HG02642 (cell line): Measurements from ENCODE around the gene GRHL1.

Source experiments
- ATAC-seq: cut with Tn5 transposase; IDR thresholded peaks from one replicate; pipeline ENCODE4 v1.9.1; 2021; ENCODE audit warnings: mild to moderate bottlenecking; ENCODE audit not compliant: unreplicated experiment, poor library complexity

The GRHL1 gene

DNA sequence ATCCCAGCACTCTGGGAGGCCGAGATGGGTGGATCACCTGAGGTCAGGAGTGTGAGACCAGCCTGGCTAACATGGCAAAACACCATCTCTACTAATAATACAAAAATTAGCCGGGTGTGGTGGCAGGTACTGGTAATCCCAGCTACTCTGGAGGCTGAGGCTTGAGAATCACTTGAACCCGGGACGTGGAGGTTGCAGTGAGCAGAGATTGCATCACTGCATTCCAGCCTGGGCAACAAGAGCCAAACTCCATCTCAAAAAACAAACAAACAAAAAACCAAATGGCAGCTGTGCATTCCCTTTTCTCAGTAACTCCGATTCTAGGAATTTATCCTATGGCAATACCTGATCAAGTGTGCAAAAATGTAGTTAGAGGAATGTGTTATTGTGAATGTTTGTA lies 4.7 kb upstream of the GRHL1 start:
- ATAC-seq, result no peak

DNA sequence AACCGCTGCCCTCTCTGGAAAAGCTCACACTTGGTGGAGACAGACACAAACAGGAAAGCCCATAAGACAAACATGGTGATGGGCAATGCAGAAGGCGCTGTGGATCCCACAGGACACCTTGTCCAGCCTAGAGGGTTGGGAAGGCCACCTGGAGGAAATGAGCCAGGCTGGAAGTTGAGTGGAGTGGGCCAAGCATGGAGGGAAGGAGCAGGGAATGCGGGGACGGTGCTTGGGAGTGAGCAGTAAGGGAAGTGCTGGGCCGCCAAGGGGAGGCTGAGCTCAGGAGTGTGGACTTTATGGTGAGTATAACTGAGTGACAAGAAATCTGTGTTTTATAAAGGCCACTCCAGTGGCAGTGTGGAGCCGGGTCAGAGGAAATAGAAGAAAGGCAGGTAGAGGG lies 2.8 kb upstream of the GRHL1 start:
- no peak for ATAC-seq

DNA sequence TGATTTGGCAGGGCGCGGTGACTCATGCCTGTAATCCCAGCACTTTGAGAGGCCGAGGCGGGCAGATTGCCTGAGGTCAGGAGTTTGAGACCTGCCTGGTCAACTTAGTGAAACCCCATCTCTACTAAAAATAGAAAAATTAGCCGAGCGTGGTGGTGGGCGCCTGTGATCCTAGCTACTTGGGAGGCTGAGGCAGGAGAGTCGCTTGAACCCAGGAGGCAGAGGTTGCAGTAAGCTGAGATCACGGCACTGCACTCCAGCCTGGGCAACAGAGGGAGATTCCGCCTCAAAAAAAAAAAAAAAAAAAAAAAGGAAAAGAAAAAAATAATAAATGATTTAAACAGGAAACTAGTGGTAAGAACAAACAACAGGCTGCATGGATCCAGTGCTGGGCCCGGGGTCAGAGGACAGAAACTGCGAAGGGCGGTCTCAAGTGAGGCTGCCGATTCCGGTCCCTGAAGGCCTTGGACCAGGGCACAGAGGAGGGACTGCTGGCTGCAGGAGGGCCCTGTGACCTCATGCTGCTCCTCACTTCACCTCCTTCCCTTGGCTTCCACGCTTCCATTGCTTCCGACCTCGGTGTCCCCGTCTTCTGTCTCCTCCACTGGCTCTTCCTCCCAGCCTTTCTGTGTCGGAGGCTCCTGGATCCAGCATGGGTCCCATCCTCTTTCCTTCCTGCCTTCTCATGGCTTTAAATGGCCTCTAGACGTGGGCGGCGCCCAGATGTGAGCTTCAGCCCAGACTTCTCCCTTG lies 2.1 kb upstream of the GRHL1 start:
- no peak for ATAC-seq

DNA sequence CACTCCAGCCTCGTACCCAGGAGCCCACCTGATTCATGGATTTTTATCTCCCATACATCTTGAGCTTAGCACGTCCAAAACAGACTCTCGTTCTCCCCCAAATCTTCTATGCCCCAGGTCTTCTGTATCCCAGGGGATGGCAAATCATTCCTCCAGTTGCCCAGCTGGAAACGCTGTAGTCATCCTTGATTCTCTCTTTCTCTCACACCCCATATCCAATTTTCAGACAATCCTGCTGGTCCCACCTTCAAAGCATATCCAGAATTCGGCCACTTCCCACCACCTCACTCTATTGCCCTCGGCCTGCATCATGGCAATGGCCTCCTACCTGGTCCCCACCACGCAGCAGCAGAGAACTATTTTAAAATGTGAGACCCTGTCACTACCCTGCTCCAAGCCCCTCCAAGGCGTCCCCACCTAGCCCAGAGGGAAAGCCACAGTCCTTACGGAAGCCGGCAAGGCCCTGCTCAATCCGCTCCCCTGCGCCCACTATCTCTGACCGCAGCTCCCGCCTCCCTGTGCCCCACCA lies 1.4 kb upstream of the GRHL1 start:
- ATAC-seq, result no peak

DNA sequence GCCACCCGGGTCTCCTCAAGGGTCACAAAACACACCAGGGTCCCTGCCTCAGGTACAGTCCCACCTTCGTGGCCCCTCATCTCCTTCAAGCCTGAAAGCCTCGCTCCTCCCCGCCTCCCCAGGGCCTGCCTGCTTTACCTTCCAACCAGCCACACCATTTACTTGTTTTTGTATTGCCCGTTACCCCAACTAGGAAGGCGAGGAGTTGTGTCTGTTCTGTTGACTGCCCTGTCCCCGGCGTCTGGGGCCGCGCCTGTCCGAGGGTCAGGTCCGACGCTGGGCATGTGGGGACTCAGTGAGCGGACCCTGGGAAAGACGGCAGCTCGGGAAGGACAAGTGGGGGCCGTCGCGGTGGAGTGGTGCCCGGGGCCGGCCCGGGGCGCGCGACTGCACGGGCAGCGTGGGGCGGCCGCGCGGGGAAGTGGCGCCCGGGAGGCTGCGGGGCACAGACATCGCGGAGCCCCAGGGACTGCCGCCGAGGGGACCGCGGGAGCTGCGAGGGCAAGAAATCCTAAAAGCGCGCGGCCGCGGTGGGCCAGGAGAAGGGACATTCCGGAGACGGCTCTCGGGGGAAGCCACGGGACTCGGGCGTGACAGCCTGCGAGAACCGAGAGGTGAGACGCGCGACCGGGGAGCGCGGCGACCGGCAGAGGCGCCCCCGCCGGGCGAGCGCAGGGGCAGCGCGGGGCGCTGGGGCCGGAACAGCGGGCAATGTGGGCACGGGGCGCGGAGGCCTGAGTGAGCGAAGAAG lies 797 bp upstream of the GRHL1 start:
- peak; percentile 46 for ATAC-seq

DNA sequence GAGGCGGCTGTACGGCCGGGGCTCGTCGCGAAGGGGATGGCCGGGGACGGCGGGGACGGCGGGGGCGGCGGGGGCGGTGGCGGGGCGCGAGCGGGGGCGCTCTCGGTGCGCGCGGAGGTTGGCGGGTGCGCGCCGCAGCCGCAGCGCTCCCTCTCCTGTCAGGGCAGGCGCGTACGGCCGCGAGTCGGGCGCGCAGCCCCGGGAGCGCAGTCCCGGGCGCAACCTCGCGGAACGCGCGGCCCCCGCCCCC lies 296 bp upstream of the GRHL1 start:
- ATAC-seq, result no peak

DNA sequence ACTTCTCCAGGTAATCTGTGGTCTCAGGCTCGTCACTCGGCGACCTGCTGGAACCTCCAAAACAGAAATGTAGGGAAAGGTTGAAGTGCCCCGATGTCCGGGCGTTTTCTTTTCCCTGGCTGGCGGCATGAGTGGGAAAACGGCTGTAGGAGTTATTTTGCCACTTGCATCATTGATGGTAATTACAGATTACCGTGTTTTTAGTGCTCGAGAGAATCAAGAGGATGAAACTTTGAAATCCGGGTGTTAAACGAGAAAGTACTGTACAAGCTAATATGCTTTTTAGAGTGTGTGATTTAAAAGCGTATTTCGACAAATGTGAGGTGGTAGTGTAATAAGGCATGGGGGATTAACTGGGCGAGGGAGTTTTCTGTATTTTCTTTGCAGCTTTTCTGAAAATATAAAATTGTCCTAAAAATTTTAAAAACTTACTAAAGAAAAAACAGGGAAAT lies 819 bp downstream of the GRHL1 start:
- no peak for ATAC-seq

DNA sequence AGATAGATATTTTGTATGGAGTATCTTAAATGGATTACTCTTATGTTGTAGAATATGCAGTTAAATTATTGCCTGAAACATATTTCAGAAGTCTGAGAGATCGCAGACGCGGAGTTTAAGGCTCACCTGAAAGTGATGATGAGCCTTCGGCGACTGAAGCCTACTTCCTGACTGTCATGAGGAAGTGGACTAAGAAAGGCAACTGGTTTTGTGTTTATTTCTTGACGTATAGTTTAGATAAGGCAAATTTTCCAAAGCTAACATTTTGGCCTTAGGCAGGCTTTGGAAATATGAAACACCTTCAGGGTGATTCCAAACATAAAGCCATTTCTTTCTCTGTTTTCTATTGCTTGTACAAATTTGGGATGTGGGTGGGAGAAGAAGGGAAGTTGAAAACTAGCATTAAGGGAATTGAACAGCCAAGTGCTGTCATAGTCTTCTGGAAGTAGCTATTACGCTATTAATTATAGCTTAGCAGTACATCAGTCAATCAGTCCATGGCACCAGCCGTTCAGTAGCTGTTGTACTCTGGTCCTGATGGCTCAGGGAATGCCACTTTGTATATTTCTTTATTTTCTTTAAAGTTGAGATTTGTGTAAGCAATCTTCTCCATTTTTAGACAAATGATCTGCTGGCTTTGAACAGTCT lies 1.5 kb downstream of the GRHL1 start:
- ATAC-seq, result no peak

DNA sequence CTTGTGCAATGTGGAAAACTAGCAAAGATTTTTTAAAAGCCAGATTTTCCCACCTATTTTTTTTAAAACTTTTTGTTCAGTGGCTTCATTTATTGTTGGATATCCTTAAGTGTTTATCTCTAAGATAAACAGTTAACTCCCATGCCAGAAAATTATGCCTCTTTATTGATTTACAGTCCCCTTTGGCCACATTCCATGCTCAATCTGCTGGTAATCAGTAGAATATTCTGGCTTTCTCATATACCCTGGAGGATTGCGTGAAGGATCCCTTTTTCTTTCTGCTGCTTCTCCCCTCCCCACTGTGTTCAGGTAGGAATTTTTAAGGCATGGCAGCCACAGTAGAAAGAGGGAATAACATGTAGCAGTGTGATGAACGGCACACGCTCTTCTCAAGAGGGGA lies 2.6 kb downstream of the GRHL1 start:
- ATAC-seq, result no peak

DNA sequence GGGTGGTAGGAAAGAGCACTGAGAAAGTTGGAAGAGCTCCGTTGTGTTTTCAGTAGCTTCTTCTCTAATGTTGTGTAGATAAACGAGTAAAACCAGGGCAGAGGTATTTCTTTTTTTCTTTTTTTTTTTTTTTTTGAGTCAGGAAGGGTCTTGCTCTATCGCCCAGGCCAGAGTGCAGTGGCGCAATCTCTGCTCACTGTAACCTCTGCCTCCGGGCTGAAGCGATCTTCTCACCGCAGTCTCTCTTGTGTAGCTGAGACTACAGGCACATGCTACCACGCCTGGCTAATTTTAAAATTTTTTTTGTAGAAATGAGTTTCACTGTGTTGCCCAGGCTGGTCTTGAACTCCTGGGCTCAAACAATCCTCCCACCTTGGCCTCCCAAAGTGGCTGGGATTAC lies 6.6 kb downstream of the GRHL1 start:
- no peak for ATAC-seq

DNA sequence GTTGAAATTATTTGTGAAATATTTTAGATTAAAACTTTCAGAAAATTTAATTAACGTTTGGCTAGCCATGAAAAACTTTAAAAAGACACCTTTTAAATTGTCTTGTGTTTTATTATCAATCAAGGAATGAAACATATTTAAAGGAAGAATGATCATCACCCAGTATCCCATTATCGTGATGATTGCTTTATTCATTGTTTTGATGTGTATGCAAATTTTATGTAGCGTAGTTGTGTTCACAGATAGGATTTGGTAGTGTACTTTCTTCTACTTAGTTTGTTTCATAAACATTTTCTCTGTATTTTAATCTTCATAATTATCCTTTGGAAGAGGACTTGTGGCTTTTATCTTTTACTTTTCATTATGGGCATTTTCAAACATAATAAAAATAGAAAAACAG lies 7.8 kb downstream of the GRHL1 start:
- no peak for ATAC-seq

DNA sequence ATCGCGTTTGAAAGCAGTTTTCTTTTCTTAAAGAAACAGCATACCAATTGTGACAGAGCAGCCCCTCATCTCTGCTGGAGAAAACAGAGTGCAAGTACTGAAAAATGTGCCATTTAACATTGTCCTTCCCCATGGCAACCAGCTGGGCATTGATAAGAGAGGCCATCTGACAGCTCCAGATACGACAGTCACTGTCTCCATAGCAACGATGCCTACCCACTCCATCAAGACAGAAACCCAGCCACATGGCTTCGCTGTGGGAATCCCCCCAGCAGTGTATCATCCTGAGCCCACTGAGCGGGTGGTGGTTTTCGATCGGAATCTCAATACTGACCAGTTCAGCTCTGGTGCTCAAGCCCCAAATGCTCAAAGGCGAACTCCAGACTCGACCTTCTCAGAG lies 9.5 kb downstream of the GRHL1 start:
- no peak for ATAC-seq

DNA sequence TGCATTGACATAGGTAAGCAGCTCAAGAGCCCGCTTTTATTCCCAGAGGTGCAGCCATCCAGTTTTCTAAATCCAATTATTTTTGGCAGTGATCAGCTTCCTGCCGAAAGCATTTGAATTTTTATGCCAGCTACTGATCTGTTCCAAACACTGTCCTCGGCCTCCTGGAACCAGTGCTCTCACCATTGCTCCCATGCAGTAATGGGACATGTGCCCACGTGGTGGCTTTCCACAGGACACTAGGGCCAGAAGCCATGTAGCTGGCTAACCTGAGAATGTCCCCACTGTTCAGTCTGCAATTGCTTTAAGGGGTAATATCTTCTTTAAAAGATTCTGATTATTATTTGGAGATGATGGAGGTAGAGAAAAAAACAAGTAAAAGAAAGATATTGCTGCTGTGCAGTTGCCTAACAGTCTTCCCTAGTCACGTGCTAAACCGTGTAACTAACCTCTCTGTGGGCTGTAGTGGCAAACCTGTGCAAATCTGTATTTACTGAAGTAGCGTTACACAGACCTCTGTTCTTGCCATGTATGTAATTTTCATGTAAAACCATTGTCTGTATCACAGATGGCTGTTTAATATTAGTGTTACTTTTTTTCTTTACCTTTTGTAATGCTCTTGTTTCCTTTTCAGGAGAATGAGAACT lies 13.0 kb downstream of the GRHL1 start:
- no peak for ATAC-seq

DNA sequence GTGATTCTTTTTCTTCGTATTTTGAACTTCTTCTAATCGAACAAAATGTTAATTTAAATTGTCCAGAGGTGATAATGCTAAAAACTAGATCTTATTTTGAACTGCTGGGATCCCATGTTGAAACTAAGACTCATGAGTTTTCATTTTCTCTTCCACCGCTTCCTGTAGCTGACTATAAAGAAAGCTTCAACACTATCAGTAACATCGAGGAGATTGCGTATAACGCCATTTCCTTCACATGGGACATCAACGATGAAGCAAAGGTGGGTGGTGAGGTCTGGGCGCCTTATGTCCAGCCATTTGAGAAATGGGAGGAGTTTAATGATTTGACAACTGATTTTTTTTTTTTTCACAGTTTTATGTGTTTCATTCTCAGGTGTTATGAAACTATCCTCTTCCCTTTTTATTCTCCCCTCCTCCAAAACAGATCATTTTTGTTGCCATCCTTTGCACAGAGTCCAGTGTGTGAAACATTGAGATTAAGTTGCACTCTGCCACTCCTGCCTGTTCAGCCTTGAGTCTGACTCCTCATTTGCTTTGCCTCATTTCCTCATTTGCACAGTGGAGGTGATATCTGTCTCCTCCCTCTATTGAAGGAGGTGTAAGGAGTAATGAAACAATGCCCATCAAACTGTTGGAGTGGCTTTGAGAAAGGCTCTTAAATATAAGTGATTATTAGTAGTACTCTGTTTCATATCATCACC lies 13.8 kb downstream of the GRHL1 start:
- ATAC-seq, result no peak

DNA sequence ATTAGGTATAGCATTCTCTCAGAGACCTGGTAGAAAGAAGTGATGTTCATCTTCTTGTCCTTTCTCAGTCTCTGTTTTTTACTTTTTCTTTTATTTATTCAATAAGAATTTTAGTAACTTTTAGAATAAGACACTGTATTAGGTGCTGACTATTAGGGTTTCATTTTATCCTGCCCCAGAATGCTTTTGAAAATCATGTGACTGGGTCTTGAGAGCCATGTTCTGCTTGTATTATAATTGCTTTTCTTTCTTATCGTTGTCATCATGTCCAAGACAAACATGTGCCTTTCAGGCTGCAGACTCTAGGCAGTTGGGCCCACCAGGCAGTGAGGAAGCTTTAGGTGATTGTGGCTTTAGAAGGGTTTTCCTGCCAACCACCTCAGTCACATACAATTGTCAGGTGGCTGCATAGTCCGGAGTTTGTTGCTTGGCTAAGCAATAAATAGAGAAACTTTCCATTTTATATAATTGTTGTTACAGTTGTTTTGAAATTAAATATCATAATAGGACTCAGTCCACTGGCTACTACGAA lies 15.1 kb downstream of the GRHL1 start:
- ATAC-seq, result no peak

DNA sequence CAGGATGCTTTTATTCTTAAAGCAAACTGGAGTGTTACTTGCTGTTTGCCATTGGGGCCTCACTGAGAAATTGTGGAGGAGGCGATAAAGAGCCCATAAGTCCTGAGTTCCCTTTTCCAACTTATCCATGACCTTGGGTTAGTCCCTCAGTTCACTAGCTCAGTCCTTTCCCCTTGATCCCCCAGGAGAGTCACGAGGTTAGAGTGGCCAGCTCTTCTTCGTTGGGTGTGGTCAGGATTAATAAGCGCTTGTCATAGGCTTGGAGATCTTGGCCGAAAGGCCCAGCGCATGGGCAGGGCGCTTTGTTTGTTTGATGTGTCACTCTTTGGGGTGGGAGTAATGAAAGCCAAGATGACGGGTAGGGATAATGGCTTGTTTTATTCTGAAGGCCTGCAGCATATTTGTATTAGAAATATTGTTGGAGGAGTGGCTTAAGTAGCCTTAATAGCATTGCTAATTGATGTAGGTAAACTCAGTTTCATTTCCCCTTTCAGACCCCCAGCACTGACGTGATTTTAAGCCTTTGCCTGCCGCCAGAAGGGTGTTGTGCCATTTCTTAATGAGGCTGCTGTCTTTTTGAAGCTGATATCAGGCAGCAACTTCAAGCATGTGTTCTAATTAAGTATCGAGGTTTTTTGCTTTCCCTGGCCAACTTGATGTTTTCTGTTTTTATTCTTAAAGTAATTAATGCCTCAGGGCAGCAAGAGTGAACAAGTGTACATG lies 15.7 kb downstream of the GRHL1 start:
- ATAC-seq, result no peak

DNA sequence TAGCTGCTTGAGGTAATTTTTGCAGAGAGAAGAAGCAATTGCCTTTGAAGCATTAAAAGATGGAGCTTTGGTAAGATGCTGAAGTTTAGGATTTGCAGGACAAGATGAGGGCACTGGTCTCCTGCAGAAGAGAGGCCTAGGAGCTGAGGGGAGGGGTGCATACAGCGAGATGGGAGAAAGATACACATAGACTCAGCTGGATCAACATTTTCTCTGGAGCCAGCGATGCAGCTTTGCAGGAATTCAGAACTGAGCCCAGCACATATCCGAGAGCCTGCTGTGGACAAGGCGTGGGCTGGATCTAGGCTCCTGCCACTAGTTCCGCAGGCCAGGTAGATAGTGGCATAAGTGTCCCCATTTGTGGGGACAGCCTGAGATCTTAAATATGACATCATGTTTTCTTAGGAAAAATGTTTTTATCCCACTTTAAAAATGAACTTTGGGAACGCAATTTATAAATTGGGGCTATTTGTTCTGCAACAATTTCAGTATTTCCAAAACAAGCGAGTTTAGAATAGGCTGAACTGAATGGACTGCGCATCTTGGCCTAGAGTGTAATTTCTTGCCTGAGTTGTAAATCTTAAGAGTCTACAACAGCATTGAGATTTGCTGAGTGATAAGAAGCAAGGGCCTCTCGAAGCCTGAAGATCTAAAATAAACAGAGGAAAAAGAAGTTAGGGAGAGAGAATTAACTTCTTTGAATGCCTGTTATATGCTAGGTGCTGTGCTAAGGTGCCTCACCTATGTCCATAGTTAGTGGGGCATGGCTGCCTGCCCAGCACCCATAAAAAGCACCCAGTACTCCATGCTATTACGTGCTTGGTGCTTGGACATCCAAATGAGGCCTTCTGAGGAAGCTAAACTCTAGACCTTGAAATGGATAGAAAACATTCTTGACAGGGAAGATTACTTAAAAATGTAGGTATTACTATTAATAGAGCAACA lies 17.3 kb downstream of the GRHL1 start:
- no peak for ATAC-seq
